GM12874 (cell line): ENCODE results near the gene ASB15.

Experiments used
- CTCF ChIP-seq: IDR thresholded peaks from 2 replicates; pipeline ENCODE4 v1.5.1; 2011; ENCODE audit warnings: low read depth, mild to moderate bottlenecking, control low read depth, low read length, moderate library complexity; ENCODE audit not compliant: insufficient read depth

ASB15 gene

GRCh38 chr7:123627851-123628250 is 26.2 kb downstream of the ASB15 start:
- no peak for TF ChIP-seq CTCF

- TF ChIP-seq CTCF: no peak
These were observed 27.2 kb downstream of the ASB15 start for GRCh38 chr7:123628829-123629228.

GRCh38 chr7:123629281-123629680 is 27.7 kb downstream of the ASB15 start:
- no peak for TF ChIP-seq CTCF

- no peak for TF ChIP-seq CTCF
These were observed 31.2 kb downstream of the ASB15 start for GRCh38 chr7:123632808-123633207.

GRCh38 chr7:123633553-123633952 is 31.9 kb downstream of the ASB15 start:
- no peak for TF ChIP-seq CTCF

GRCh38 chr7:123635551-123636359 is 34.1 kb downstream of the ASB15 start:
- TF ChIP-seq CTCF: 0 out of 2 replicates have a peak, but pooled peaks have one; percentile 18

GRCh38 chr7:123637203-123637602 is 35.6 kb downstream of the ASB15 start:
- TF ChIP-seq CTCF: no peak
